Ishikawa (cell line): ENCODE measurements around the gene NFS1.

Experiments
- CREB1 ChIP-seq: IDR thresholded peaks from 2 replicates; pipeline ENCODE4 v1.6.1; 2012; ENCODE audit warnings: low read depth
- EGR1 ChIP-seq: IDR thresholded peaks from 2 replicates; pipeline ENCODE4 v1.6.1; 2012
- EP300 ChIP-seq: IDR thresholded peaks from 2 replicates; pipeline ENCODE4 v1.6.1; 2012; ENCODE audit warnings: borderline replicate concordance
- FOXM1 ChIP-seq: IDR thresholded peaks from 2 replicates; pipeline ENCODE4 v1.6.1; 2012; ENCODE audit warnings: low read depth, borderline replicate concordance
- NFIC ChIP-seq: IDR thresholded peaks from 2 replicates; pipeline ENCODE4 v1.6.1; 2012
- RAD21 ChIP-seq: IDR thresholded peaks from 2 replicates; pipeline ENCODE4 v1.6.1; 2012; ENCODE audit warnings: low read depth
- TAF1 ChIP-seq: IDR thresholded peaks from 2 replicates; pipeline ENCODE4 v1.6.1; 2012; ENCODE audit warnings: low read depth, mild to moderate bottlenecking
- TCF12 ChIP-seq: IDR thresholded peaks from 2 replicates; pipeline ENCODE4 v1.6.1; 2012; ENCODE audit warnings: low read depth
- TEAD4 ChIP-seq: IDR thresholded peaks from 2 replicates; pipeline ENCODE4 v1.6.1; 2012
- YY1 ChIP-seq: IDR thresholded peaks from 2 replicates; pipeline ENCODE4 v1.6.1; 2012; ENCODE audit warnings: low read depth
- ZBTB7A ChIP-seq: IDR thresholded peaks from 2 replicates; pipeline ENCODE4 v1.6.1; 2012; ENCODE audit warnings: low read depth
- TF ChIP-seq, protein P1 (sequence below): IDR thresholded peaks from 2 replicates; pipeline ENCODE4 v1.6.1; 2012; ENCODE audit warnings: low read depth, mild to moderate bottlenecking

- TF ChIP-seq FOXM1 (no peak), RAD21 (no peak; the same call in 1 of the 2 replicates), TEAD4 (no peak), TAF1 (no peak; the same call in 1 of the 2 replicates), ZBTB7A (no peak), NFIC (no peak), CREB1 (no peak), EP300 (no peak), YY1 (0 out of 2 replicates have a peak, but pooled peaks have one; percentile 11), TCF12 (no peak), EGR1 (peak; percentile 35; the same call in 1 of the 2 replicates)
- TF ChIP-seq, protein P1, sequence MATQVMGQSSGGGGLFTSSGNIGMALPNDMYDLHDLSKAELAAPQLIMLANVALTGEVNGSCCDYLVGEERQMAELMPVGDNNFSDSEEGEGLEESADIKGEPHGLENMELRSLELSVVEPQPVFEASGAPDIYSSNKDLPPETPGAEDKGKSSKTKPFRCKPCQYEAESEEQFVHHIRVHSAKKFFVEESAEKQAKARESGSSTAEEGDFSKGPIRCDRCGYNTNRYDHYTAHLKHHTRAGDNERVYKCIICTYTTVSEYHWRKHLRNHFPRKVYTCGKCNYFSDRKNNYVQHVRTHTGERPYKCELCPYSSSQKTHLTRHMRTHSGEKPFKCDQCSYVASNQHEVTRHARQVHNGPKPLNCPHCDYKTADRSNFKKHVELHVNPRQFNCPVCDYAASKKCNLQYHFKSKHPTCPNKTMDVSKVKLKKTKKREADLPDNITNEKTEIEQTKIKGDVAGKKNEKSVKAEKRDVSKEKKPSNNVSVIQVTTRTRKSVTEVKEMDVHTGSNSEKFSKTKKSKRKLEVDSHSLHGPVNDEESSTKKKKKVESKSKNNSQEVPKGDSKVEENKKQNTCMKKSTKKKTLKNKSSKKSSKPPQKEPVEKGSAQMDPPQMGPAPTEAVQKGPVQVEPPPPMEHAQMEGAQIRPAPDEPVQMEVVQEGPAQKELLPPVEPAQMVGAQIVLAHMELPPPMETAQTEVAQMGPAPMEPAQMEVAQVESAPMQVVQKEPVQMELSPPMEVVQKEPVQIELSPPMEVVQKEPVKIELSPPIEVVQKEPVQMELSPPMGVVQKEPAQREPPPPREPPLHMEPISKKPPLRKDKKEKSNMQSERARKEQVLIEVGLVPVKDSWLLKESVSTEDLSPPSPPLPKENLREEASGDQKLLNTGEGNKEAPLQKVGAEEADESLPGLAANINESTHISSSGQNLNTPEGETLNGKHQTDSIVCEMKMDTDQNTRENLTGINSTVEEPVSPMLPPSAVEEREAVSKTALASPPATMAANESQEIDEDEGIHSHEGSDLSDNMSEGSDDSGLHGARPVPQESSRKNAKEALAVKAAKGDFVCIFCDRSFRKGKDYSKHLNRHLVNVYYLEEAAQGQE: no peak
Observed at GRCh38 chr20:35619196-35620095, 79.7 kb downstream of the NFS1 start.
